Neuronal stem cell (in vitro differentiated cells): Measurements from ENCODE around the gene SELENOK.

Source experiments
- DNase-seq: peaks from one replicate; pipeline ENCODE4 v3.0.0-alpha.2; 2013; ENCODE audit warnings: low spot score
- H2AFZ ChIP-seq: one replicate; pipeline ENCODE4 v1.6.1; 2013; ENCODE audit warnings: mild to moderate bottlenecking, low read length, inconsistent platforms
- H2AK5ac ChIP-seq: 2 replicates; pipeline ENCODE4 v1.6.1; 2013; ENCODE audit warnings: low read depth, mild to moderate bottlenecking, inconsistent platforms, low read length, moderate library complexity, mixed read lengths
- H2BK120ac ChIP-seq: 2 replicates; pipeline ENCODE4 v1.6.1; 2013; ENCODE audit warnings: low read depth, mild to moderate bottlenecking, inconsistent platforms, low read length, moderate library complexity, mixed read lengths
- H2BK12ac ChIP-seq: one replicate; pipeline ENCODE4 v1.6.1; 2013; ENCODE audit warnings: low read length, inconsistent platforms
- H2BK15ac ChIP-seq: 2 replicates; pipeline ENCODE4 v1.6.1; 2013; ENCODE audit warnings: mild to moderate bottlenecking, low read length, inconsistent platforms, mixed read lengths
- H2BK5ac ChIP-seq: one replicate; pipeline ENCODE4 v1.6.1; 2013; ENCODE audit warnings: inconsistent platforms, mild to moderate bottlenecking, low read length, moderate library complexity
- H3K14ac ChIP-seq: one replicate; pipeline ENCODE4 v1.6.1; 2013; ENCODE audit warnings: low read length, inconsistent platforms
- H3K18ac ChIP-seq: 2 replicates; pipeline ENCODE4 v1.6.1; 2013; ENCODE audit warnings: low read length, inconsistent platforms
- H3K23ac ChIP-seq: 2 replicates; pipeline ENCODE4 v1.6.1; 2013; ENCODE audit warnings: low read depth, mild to moderate bottlenecking, mixed read lengths, low read length, inconsistent platforms; ENCODE audit not compliant: poor library complexity
- H3K27ac ChIP-seq: replicated peaks from 3 replicates; pipeline ENCODE4 v1.5.1; 2013; ENCODE audit warnings: low read length, inconsistent platforms
- H3K27me3 ChIP-seq, 3 experiments: 2 replicates each; pipeline ENCODE4 v1.6.1; 2013; ENCODE audit warnings: low read length in 3 of 3, mild to moderate bottlenecking in 2 of 3, inconsistent platforms in 1 of 3, low read depth in 1 of 3, mixed read lengths in 1 of 3, moderate library complexity in 1 of 3; ENCODE audit not compliant: control insufficient read depth in 3 of 3, insufficient read depth in 3 of 3
- H3K36me3 ChIP-seq, 2 donors: replicated peaks in 1 of 2; 2 replicates each; pipeline ENCODE4 v1.6.1; 2013; ENCODE audit warnings: low read length in 2 of 2; ENCODE audit not compliant: control insufficient read depth in 2 of 2, insufficient read depth in 2 of 2
- H3K4ac ChIP-seq: 2 replicates; pipeline ENCODE4 v1.6.1; 2013; ENCODE audit warnings: inconsistent platforms, mild to moderate bottlenecking, low read length, moderate library complexity
- H3K4me1 ChIP-seq, 2 donors: 1 replicate in 1 of 2; 2 replicates in 1 of 2; pipeline ENCODE4 v1.6.1; 2013; ENCODE audit warnings: low read length in 2 of 2, low read depth in 1 of 2; ENCODE audit not compliant: control insufficient read depth in 2 of 2, insufficient read depth in 1 of 2
- H3K4me2 ChIP-seq: one replicate; pipeline ENCODE4 v1.6.1; 2013; ENCODE audit warnings: mild to moderate bottlenecking, low read length, inconsistent platforms; ENCODE audit not compliant: insufficient read depth, poor library complexity, severe bottlenecking
- H3K4me3 ChIP-seq, 2 donors: 2 replicates each; pipeline ENCODE4 v1.5.1; 2013; ENCODE audit warnings: low read length in 2 of 2, mild to moderate bottlenecking in 2 of 2, inconsistent platforms in 1 of 2, moderate library complexity in 1 of 2
- H3K79me1 ChIP-seq: one replicate; pipeline ENCODE4 v1.6.1; 2013; ENCODE audit warnings: low read depth, mild to moderate bottlenecking, inconsistent platforms, low read length, moderate library complexity
- H3K9ac ChIP-seq: one replicate; pipeline ENCODE4 v1.6.1; 2013; ENCODE audit warnings: mild to moderate bottlenecking, low read depth, low read length, inconsistent platforms; ENCODE audit not compliant: poor library complexity
- H3K9me3 ChIP-seq, 2 donors: replicated peaks in 1 of 2; 2 replicates each; pipeline versions ENCODE3 to v1.6.1; 2013; ENCODE audit warnings: low read length in 2 of 2, mild to moderate bottlenecking in 2 of 2, inconsistent platforms in 1 of 2, low read depth in 1 of 2, mixed read lengths in 1 of 2, moderate library complexity in 1 of 2; ENCODE audit not compliant: control insufficient read depth in 2 of 2, insufficient read depth in 1 of 2
- H4K8ac ChIP-seq: one replicate; pipeline ENCODE4 v1.6.1; 2013; ENCODE audit warnings: low read depth, mild to moderate bottlenecking, inconsistent platforms, low read length, moderate library complexity
- H4K91ac ChIP-seq: one replicate; pipeline ENCODE4 v1.6.1; 2013; ENCODE audit warnings: low read length, low read depth, mild to moderate bottlenecking, inconsistent platforms; ENCODE audit not compliant: poor library complexity
- WGBS, 2 donors: extraction: QIAGEN DNeasy Blood & Tissue Kit; methylation state at CpG; one replicate each; pipeline ENCODE4 v1.1.7; 2013; ENCODE audit warnings: missing lambda C conversion rate in 2 of 2, mixed read lengths in 1 of 2; ENCODE audit not compliant: insufficient read length in 2 of 2, insufficient replicate concordance in 1 of 2; ENCODE audit errors: extremely low coverage in 2 of 2; 5-methylcytosine and 5-hydroxymethylcytosine counted together

SELENOK gene

DNA sequence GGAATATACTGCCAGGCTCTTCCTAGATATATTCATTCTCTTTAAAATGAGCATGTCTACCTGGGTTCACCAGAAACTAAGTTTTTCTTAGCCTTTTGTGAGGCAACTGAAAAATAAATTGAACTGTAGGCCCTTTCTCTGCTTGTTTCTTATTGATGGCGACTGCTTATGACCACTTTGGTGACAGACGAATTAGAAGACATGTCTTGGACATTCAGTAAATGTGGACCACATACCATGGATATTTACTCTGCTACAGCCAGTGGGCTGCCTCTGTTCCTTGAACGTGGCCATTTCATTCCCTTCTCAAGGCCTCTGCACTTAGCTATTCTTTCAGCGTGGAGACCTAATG is 603 bp upstream of the SELENOK start:
- Histone ChIP-seq H3K4me1 (peaks cover 2 to 8% of the 10 kb centered on the region in 2 donors), H2BK15ac (no peak overlapping the region), H3K4me3 (peak overlapping the region; percentile 76 to 79), H3K14ac (no peak overlapping the region), H3K79me1 (no peaks in the 10 kb centered on the region), H4K8ac (no peak overlapping the region), H3K4me2 (peak overlapping the region; percentile 47), H3K36me3 (peaks cover 0 to 18% of the 10 kb centered on the region in 2 donors), H3K27ac (peak overlapping the region; percentile 78), H3K23ac (no peak overlapping the region), H3K4ac (no peak overlapping the region), H3K27me3 (peaks cover 0 to under 1% (median 0%) of the 10 kb centered on the region in 3 experiments), H2BK5ac (no peak overlapping the region), H3K18ac (no peak overlapping the region), H2AK5ac (no peak overlapping the region), H2BK120ac (no peak overlapping the region), H3K9me3 (no peaks in the 10 kb centered on the region), H4K91ac (no peak overlapping the region), H3K9ac (no peak overlapping the region), H2AFZ (peak overlapping the region; percentile 81), H2BK12ac (no peak overlapping the region)
- no peak for DNase-seq
- WGBS, 2 donors: no CpG with 5 or more reads among the region's 4 CpGs

DNA sequence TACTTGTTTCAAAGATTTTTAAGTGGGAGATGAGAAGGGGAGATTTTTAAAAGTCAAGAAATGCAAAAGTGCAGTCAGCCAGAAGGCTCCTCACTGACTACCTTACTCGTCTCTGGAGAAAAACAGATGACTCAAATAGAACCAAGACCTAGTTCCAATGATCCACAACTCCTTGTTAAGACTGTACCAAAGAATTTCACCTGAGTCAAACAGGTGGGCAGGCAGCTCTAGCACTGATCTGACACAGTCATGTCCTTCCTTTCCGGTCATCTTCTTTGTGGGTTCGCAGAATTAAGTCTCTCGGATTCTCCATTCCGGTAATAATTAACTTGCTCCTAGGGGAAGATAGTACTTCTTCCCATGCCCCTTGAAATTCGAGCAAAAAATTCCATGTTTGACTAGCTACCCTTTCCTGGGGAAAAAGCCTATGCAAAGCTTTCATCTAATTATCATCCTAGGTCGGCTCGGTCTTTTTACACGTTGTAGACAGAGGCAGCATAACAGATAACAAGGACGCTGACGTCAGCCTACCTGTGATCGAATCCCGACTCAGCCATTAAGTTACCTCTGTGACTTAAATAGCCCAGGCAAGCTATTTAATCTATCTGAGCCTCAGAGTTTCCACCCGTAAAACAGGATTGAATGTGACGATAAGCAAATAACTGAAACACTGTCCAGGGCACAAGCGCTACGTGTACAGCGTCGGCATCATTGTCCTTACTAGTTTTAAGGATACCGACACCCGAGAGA is 758 bp downstream of the SELENOK start:
- no peaks in the 10 kb centered on the region for H3K79me1 ChIP-seq
- H3K9ac ChIP-seq: peak overlapping the region; percentile 85
- H3K27ac ChIP-seq: no peak overlapping the region
- no peak overlapping the region for H2AK5ac ChIP-seq
- peaks cover 2 to 8% of the 10 kb centered on the region in 2 donors for H3K4me1 ChIP-seq
- no peak overlapping the region for H2BK120ac ChIP-seq
- WGBS, 2 donors: no CpG with 5 or more reads among the region's 21 CpGs
- no peak overlapping the region for H4K91ac ChIP-seq
- H3K4ac ChIP-seq: no peak overlapping the region
- peak overlapping the region; percentile 76 to 98 for H3K4me3 ChIP-seq
- no peak overlapping the region for H2BK15ac ChIP-seq
- no peaks in the 10 kb centered on the region for H3K27me3 ChIP-seq
- no peaks in the 10 kb centered on the region for H3K9me3 ChIP-seq
- peak overlapping the region; percentile 88 for H2AFZ ChIP-seq
- no peak overlapping the region for H3K14ac ChIP-seq
- DNase-seq: no peak
- H3K36me3 ChIP-seq: peaks cover 2 to 30% of the 10 kb centered on the region in 2 donors
- H3K4me2 ChIP-seq: peak overlapping the region; percentile 48
- H2BK12ac ChIP-seq: no peak overlapping the region
- no peak overlapping the region for H3K23ac ChIP-seq
- no peak overlapping the region for H4K8ac ChIP-seq
- no peak overlapping the region for H3K18ac ChIP-seq
- H2BK5ac ChIP-seq: no peak overlapping the region

DNA sequence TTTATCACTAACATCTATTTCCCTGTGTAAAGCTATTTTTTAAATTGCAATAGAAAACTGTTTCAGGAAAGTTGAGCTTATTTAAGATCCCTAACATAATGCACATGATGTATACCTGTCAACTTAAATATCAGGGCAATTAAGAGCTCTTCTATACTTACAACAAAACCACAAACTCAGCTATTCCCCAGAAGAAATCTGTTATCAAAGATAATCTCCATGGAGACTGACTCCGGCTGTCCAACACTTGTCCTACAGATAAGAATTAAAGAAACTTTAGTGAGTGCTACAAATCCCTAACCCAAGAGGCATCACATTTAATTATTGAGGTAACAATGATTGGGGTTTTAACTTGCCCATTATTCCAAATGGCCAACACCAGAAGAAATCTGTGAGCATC is 3.4 kb downstream of the SELENOK start:
- Histone ChIP-seq H2BK15ac (no peak overlapping the region), H3K9ac (no peak overlapping the region), H2BK5ac (no peak overlapping the region), H3K23ac (no peak overlapping the region), H3K36me3 (peaks cover 8 to 55% of the 10 kb centered on the region in 2 donors), H2BK120ac (no peak overlapping the region), H3K4me3 (no peak overlapping the region), H4K91ac (no peak overlapping the region), H2BK12ac (no peak overlapping the region), H3K9me3 (no peaks in the 10 kb centered on the region), H3K14ac (no peak overlapping the region), H3K18ac (no peak overlapping the region), H3K79me1 (no peaks in the 10 kb centered on the region), H3K27me3 (no peaks in the 10 kb centered on the region), H3K27ac (no peak overlapping the region), H2AK5ac (no peak overlapping the region), H3K4ac (no peak overlapping the region), H2AFZ (no peak overlapping the region), H3K4me2 (no peak overlapping the region), H3K4me1 (peaks cover 2 to 8% of the 10 kb centered on the region in 2 donors), H4K8ac (no peak overlapping the region)
- no CpG with 5 or more reads among the region's 1 CpG for WGBS, 2 donors
- no peak for DNase-seq

DNA sequence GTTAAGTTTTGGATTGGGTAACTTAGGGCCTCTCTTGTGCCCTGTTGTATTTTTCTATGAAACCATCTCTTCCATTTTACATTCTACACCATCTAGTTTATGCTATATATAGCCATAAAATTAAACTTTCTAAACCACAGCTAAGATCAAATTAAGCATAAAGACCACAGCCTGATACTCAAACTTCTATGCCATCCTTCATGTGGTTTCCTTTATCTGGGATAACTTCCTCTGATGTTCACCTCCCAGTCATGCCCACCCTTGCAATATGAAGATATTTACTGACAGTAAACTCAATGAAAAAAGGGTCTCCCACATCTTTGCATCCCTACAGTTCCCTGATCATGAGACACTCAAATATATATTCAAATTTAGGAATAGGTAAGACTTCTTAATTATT is 4.2 kb downstream of the SELENOK start:
- H3K79me1 ChIP-seq: no peaks in the 10 kb centered on the region
- H3K4me2 ChIP-seq: no peak overlapping the region
- H3K27ac ChIP-seq: no peak overlapping the region
- no peak overlapping the region for H4K8ac ChIP-seq
- no peak overlapping the region for H2BK12ac ChIP-seq
- H2BK5ac ChIP-seq: no peak overlapping the region
- H2AK5ac ChIP-seq: no peak overlapping the region
- no peak overlapping the region for H3K9ac ChIP-seq
- no peak overlapping the region for H3K18ac ChIP-seq
- H3K14ac ChIP-seq: no peak overlapping the region
- no peak overlapping the region for H3K4me3 ChIP-seq
- H3K36me3 ChIP-seq: peaks cover 8 to 59% of the 10 kb centered on the region in 2 donors
- no peak overlapping the region for H2BK15ac ChIP-seq
- no peak overlapping the region for H4K91ac ChIP-seq
- no peak overlapping the region for H3K4ac ChIP-seq
- DNase-seq: no peak
- no peak overlapping the region for H2AFZ ChIP-seq
- H2BK120ac ChIP-seq: no peak overlapping the region
- no peaks in the 10 kb centered on the region for H3K27me3 ChIP-seq
- H3K4me1 ChIP-seq: peaks cover 2 to 5% of the 10 kb centered on the region in 2 donors
- no peaks in the 10 kb centered on the region for H3K9me3 ChIP-seq
- H3K23ac ChIP-seq: no peak overlapping the region
